ENCODE measurements around the gene PTPRD.

Gene PTPRD

DNA sequence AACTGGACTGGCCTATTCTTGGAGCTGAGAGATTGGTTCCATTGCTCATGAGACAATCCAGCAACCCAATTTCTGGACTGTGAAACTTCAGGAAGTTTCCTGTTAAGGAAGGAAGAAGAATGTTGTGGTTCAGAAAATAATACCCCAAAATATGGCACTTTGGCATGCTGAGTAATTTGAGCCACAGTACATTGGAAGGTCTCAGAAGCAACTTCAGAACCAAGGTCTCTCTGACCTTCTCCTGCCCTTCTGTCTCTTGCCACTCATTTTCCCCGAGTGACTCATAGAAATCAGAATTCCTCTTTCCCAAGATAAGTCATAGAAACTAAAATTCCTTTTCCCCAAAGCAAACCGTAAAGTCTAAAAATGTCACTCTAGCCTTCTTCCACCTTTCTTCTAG is 1366.1 kb downstream of the PTPRD start:
- H3K79me2 ChIP-seq (ENCODE audit: control insufficient read depth, low read length) = no peaks in the 10 kb centered on the region
- TF ChIP-seq, protein P1, sequence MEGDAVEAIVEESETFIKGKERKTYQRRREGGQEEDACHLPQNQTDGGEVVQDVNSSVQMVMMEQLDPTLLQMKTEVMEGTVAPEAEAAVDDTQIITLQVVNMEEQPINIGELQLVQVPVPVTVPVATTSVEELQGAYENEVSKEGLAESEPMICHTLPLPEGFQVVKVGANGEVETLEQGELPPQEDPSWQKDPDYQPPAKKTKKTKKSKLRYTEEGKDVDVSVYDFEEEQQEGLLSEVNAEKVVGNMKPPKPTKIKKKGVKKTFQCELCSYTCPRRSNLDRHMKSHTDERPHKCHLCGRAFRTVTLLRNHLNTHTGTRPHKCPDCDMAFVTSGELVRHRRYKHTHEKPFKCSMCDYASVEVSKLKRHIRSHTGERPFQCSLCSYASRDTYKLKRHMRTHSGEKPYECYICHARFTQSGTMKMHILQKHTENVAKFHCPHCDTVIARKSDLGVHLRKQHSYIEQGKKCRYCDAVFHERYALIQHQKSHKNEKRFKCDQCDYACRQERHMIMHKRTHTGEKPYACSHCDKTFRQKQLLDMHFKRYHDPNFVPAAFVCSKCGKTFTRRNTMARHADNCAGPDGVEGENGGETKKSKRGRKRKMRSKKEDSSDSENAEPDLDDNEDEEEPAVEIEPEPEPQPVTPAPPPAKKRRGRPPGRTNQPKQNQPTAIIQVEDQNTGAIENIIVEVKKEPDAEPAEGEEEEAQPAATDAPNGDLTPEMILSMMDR (IDR thresholded peaks at IDR 0.05; ENCODE audit: low read depth, low read length, poor library complexity, severe bottlenecking) = no peak
- TF ChIP-seq EZH2phosphoT487 (IDR thresholded peaks at IDR 0.05; ENCODE audit: borderline replicate concordance, low read length) = no peak
- no peak overlapping the region for H3K4me3 ChIP-seq (ENCODE audit: low read length)

DNA sequence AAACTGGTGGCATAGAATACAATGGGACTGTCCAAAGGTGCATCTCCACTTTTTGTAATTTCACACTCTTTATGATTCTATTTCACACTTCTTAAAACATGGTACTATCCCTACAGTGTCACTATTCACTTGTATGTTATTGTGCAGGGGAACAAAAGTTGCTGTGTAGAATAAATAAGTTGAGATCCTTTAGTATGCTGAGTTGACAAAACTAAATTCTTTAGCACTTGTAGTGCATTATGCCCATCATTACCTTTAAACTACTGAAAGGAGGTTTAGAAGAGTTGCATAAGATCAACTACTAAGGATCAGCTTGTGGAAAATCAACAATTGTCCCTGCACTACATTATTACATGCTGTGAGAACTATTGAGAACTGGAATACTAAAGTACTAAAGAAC is 1380.9 kb downstream of the PTPRD start:
- H3K27ac ChIP-seq (ENCODE audit: low read depth, low read length) = no peak overlapping the region
- no peaks in the 10 kb centered on the region; the same call in 1 of the 2 replicates for H3K9me3 ChIP-seq (ENCODE audit: control insufficient read depth, insufficient read depth, low read length)
- H3K4me1 ChIP-seq (ENCODE audit: control insufficient read depth, low read length) = no peaks in the 10 kb centered on the region
- H3K9me2 ChIP-seq (replicated peaks; ENCODE audit: control insufficient read depth, low read length) = no peaks in the 10 kb centered on the region
- H3K4me3 ChIP-seq (ENCODE audit: low read length) = no peak overlapping the region
- H3K36me3 ChIP-seq (ENCODE audit: control insufficient read depth, low read length) = no peaks in the 10 kb centered on the region
- no peaks in the 10 kb centered on the region for H3K79me2 ChIP-seq (ENCODE audit: control insufficient read depth, low read length)
- no peaks in the 10 kb centered on the region for H3F3A ChIP-seq (ENCODE audit: control insufficient read depth, insufficient read depth)
- H3K4me2 ChIP-seq (ENCODE audit: low read length) = no peak overlapping the region
- H4K20me1 ChIP-seq (ENCODE audit: control insufficient read depth, insufficient read depth, low read depth, low read length) = no peaks in the 10 kb centered on the region
- H3K27me3 ChIP-seq (ENCODE audit: control insufficient read depth, low read length) = no peaks in the 10 kb centered on the region
- no peak for TF ChIP-seq EZH2phosphoT487 (IDR thresholded peaks at IDR 0.05; ENCODE audit: borderline replicate concordance, low read length)
- TF ChIP-seq, protein P1 (IDR thresholded peaks at IDR 0.05; ENCODE audit: low read depth, low read length, poor library complexity, severe bottlenecking) = no peak

More for the DNA sequence above, 1366.1 kb downstream of the PTPRD start:
- Histone ChIP-seq H3K4me1 (ENCODE audit: control insufficient read depth, low read length) (no peaks in the 10 kb centered on the region), H3K27me3 (ENCODE audit: control insufficient read depth, low read length) (no peaks in the 10 kb centered on the region), H3K9me3 (ENCODE audit: control insufficient read depth, insufficient read depth, low read length) (no peaks in the 10 kb centered on the region), H3K4me2 (ENCODE audit: low read length) (no peak overlapping the region), H3F3A (ENCODE audit: control insufficient read depth, insufficient read depth) (no peaks in the 10 kb centered on the region), H3K36me3 (ENCODE audit: control insufficient read depth, low read length) (no peaks in the 10 kb centered on the region), H3K9me2 (replicated peaks; ENCODE audit: control insufficient read depth, low read length) (no peaks in the 10 kb centered on the region), H4K20me1 (ENCODE audit: control insufficient read depth, insufficient read depth, low read depth, low read length) (no peaks in the 10 kb centered on the region), H3K27ac (ENCODE audit: low read depth, low read length) (no peak overlapping the region)

DNA sequence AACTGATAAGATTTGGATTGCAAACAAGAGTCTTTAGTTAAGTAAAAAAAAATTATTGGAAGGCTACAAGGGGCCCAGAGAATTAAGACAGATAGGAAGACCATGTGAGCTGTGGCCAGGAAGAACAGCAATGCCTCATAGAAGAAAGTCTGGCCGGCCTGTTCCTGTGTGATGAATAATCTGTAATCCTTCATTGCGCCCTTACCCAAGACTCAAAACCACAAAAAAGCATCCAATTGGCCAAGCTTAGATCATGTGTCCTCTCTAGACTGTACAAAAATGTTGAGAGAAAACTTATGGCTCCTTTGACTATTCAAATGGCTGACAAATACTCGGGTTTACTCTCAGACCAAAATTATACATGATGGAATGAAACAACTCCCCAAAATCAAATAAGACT is 1383.5 kb downstream of the PTPRD start:
- Histone ChIP-seq H3F3A (ENCODE audit: control insufficient read depth, insufficient read depth) (no peaks in the 10 kb centered on the region), H4K20me1 (ENCODE audit: control insufficient read depth, insufficient read depth, low read depth, low read length) (no peaks in the 10 kb centered on the region), H3K9me2 (replicated peaks; ENCODE audit: control insufficient read depth, low read length) (no peaks in the 10 kb centered on the region), H3K27ac (ENCODE audit: low read depth, low read length) (no peak overlapping the region), H3K4me3 (ENCODE audit: low read length) (no peak overlapping the region), H3K79me2 (ENCODE audit: control insufficient read depth, low read length) (no peaks in the 10 kb centered on the region), H3K9me3 (ENCODE audit: control insufficient read depth, insufficient read depth, low read length) (no peaks in the 10 kb centered on the region; the same call in 1 of the 2 replicates), H3K4me1 (ENCODE audit: control insufficient read depth, low read length) (no peaks in the 10 kb centered on the region), H3K27me3 (ENCODE audit: control insufficient read depth, low read length) (no peaks in the 10 kb centered on the region), H3K4me2 (ENCODE audit: low read length) (no peak overlapping the region), H3K36me3 (ENCODE audit: control insufficient read depth, low read length) (no peaks in the 10 kb centered on the region)
- TF ChIP-seq EZH2phosphoT487 (IDR thresholded peaks at IDR 0.05; ENCODE audit: borderline replicate concordance, low read length) = no peak
- TF ChIP-seq, protein P1 (IDR thresholded peaks at IDR 0.05; ENCODE audit: low read depth, low read length, poor library complexity, severe bottlenecking) = no peak

Measured in DOHH2 (cell line).